GM19351 (cell line): ENCODE results near the gene LIPC.

ENCODE experiments used
- ATAC-seq: cut with Tn5 transposase; IDR thresholded peaks from one replicate; pipeline ENCODE4 v1.9.1; 2021; ENCODE audit warnings: mild to moderate bottlenecking, moderate library complexity; ENCODE audit not compliant: unreplicated experiment

Gene LIPC

GRCh38 chr15:58512522-58512921, 80.7 kb downstream of the LIPC start:
- ATAC-seq = no peak

- no peak for ATAC-seq
Observed at GRCh38 chr15:58513008-58513407, 81.2 kb downstream of the LIPC start.

GRCh38 chr15:58513726-58514336, 82.0 kb downstream of the LIPC start:
- no peak for ATAC-seq

GRCh38 chr15:58515807-58516206, 84.0 kb downstream of the LIPC start:
- ATAC-seq = no peak

GRCh38 chr15:58517252-58517681, 85.5 kb downstream of the LIPC start:
- no peak for ATAC-seq

- peak; percentile 57 for ATAC-seq
Observed at GRCh38 chr15:58517682-58518525, 86.1 kb downstream of the LIPC start.

GRCh38 chr15:58518626-58519025, 86.8 kb downstream of the LIPC start:
- ATAC-seq = no peak

GRCh38 chr15:58519516-58519915, 87.7 kb downstream of the LIPC start:
- ATAC-seq = no peak

GRCh38 chr15:58520464-58520863, 88.7 kb downstream of the LIPC start:
- ATAC-seq = no peak

GRCh38 chr15:58520936-58521292, 89.1 kb downstream of the LIPC start:
- ATAC-seq = no peak

- ATAC-seq = no peak
Observed at GRCh38 chr15:58521293-58521991, 89.7 kb downstream of the LIPC start.

GRCh38 chr15:58522391-58522790, 90.6 kb downstream of the LIPC start:
- no peak for ATAC-seq

GRCh38 chr15:58522865-58523264, 91.1 kb downstream of the LIPC start:
- ATAC-seq = no peak

GRCh38 chr15:58523634-58524033, 91.8 kb downstream of the LIPC start:
- no peak for ATAC-seq

- ATAC-seq = no peak
Observed at GRCh38 chr15:58524247-58524646, 92.5 kb downstream of the LIPC start.

GRCh38 chr15:58525991-58526421, 94.2 kb downstream of the LIPC start:
- no peak for ATAC-seq

- ATAC-seq = no peak
Observed at GRCh38 chr15:58526647-58527192, 94.9 kb downstream of the LIPC start.

- no peak for ATAC-seq
Observed at GRCh38 chr15:58527573-58528187, 95.9 kb downstream of the LIPC start.

GRCh38 chr15:58528188-58528870, 96.5 kb downstream of the LIPC start:
- ATAC-seq = no peak

- no peak for ATAC-seq
Observed at GRCh38 chr15:58529041-58529440, 97.2 kb downstream of the LIPC start.
